K562 (cell line): ENCODE measurements around the gene MAML1. TPM values are rescaled to one million over a fixed set of nuclear protein-coding genes. Genes with fewer than 3 reads are reported as not detected.
A peak's percentile ranks its signal among the peaks of the same experiment; 100 is the strongest.

Experiments
- BDP1 ChIP-seq: IDR thresholded peaks from 3 replicates; pipeline ENCODE4 v1.6.1; 2011; ENCODE audit not compliant: insufficient read length, insufficient read depth
- CREBBP ChIP-seq: IDR thresholded peaks from one replicate; pipeline ENCODE4 v1.6.1; 2012; ENCODE audit warnings: low read depth, mild to moderate bottlenecking, control low read depth, inconsistent platforms, low read length
- CSDE1 ChIP-seq, 2 experiments: fragments of 450-650 bp; IDR thresholded peaks; 2 replicates each; pipeline ENCODE4 v1.6.1; 2016; ENCODE audit warnings: mild to moderate bottlenecking in 1 of 2
- E2F3 ChIP-seq: fragments of 250-450 bp; sonication (Bioruptor Pico); IDR thresholded peaks from 2 replicates; pipeline ENCODE4 v1.4.0; 2020; ENCODE audit warnings: mild to moderate bottlenecking
- JUND ChIP-seq, 2 experiments: IDR thresholded peaks; 2 replicates in 1 of 2; 3 replicates in 1 of 2; pipeline ENCODE4 v1.6.1; 2011; ENCODE audit warnings: borderline replicate concordance in 2 of 2, low read depth in 2 of 2, low read length in 2 of 2, improper control_type of control experiment in 1 of 2, missing biosample characterization in 1 of 2, missing genetic modification characterization in 1 of 2, missing genetic modification reagents in 1 of 2
- NFXL1 ChIP-seq: fragments of 450-650 bp; formaldehyde crosslinking; IDR thresholded peaks from 2 replicates; pipeline ENCODE4 v1.4.0; 2021; ENCODE audit warnings: mild to moderate bottlenecking
- NR4A1 ChIP-seq, 2 experiments: fragments of 250-450 bp in 1 of 2; fragments of 450-650 bp in 1 of 2; sonication (Bioruptor Pico) in 1 of 2; IDR thresholded peaks; 2 replicates each; pipeline versions ENCODE4 v1.4.0 to v1.6.1; 2016 to 2020; ENCODE audit warnings: mild to moderate bottlenecking in 2 of 2, missing compliant biosample characterization in 1 of 2, missing genetic modification characterization in 1 of 2, moderate library complexity in 1 of 2
- RBBP5 ChIP-seq: fragments of 200-600 bp; sonication (generic); IDR thresholded peaks from 2 replicates; pipeline ENCODE4 v1.6.1; 2012; ENCODE audit warnings: borderline replicate concordance, mild to moderate bottlenecking, low read length, control low read depth, inconsistent platforms; ENCODE audit not compliant: insufficient read depth, poor library complexity, severe bottlenecking
- RBM15 ChIP-seq: fragments of 200-400 bp; formaldehyde crosslinking; IDR thresholded peaks from 2 replicates; pipeline ENCODE4 v1.6.1; 2018; ENCODE audit warnings: mild to moderate bottlenecking, low read length, moderate library complexity; ENCODE audit not compliant: insufficient read depth
- RBM22 ChIP-seq: fragments of 200-400 bp; formaldehyde crosslinking; IDR thresholded peaks from 2 replicates; pipeline ENCODE4 v1.6.1; 2018; ENCODE audit warnings: low read length, low read depth; ENCODE audit not compliant: poor library complexity, severe bottlenecking
- SAFB2 ChIP-seq: fragments of 200-400 bp; formaldehyde crosslinking; IDR thresholded peaks from 2 replicates; pipeline ENCODE4 v1.6.1; 2018; ENCODE audit warnings: borderline replicate concordance, low read length, low read depth, moderate library complexity; ENCODE audit not compliant: severe bottlenecking
- SAP30 ChIP-seq: fragments of 200-600 bp; sonication (generic); IDR thresholded peaks from 2 replicates; pipeline ENCODE4 v1.6.1; 2012; ENCODE audit warnings: borderline replicate concordance, low read depth, mild to moderate bottlenecking, moderate library complexity, low read length, control low read depth, inconsistent platforms; ENCODE audit not compliant: insufficient read depth, poor library complexity, severe bottlenecking
- SIX5 ChIP-seq, 2 experiments: IDR thresholded peaks; 2 replicates each; pipeline ENCODE4 v1.6.1; 2011; ENCODE audit warnings: low read length in 2 of 2, borderline replicate concordance in 1 of 2, low read depth in 1 of 2, mild to moderate bottlenecking in 1 of 2, moderate library complexity in 1 of 2; ENCODE audit not compliant: insufficient read depth in 1 of 2
- SMARCA5 ChIP-seq: fragments of 450-650 bp; IDR thresholded peaks from 2 replicates; pipeline ENCODE4 v1.6.1; 2016
- SREBF2 ChIP-seq: sonication (generic); formaldehyde crosslinking; IDR thresholded peaks from 2 replicates; pipeline ENCODE4 v1.4.0; 2020; ENCODE audit warnings: mild to moderate bottlenecking, missing genetic modification reagents
- SRF ChIP-seq, 2 experiments: fragments of 250-450, 450-650 bp in 1 of 2; sonication (Bioruptor Pico) in 1 of 2; sonication (generic) in 1 of 2; formaldehyde crosslinking; IDR thresholded peaks; 2 replicates each; pipeline versions ENCODE4 v1.5.0 to v1.5.1; 2020 to 2022; ENCODE audit warnings: mild to moderate bottlenecking in 1 of 2, missing genetic modification reagents in 1 of 2
- U2AF1 ChIP-seq: fragments of 200-400 bp; formaldehyde crosslinking; optimal IDR thresholded peaks from 2 replicates; pipeline ENCODE3; 2017; ENCODE audit warnings: mild to moderate bottlenecking, low read depth, low read length, moderate library complexity
- ZFP1 ChIP-seq: fragments of 450-650 bp; formaldehyde crosslinking; IDR thresholded peaks from 2 replicates; pipeline ENCODE4 v1.4.0; 2020; ENCODE audit warnings: mild to moderate bottlenecking, mixed read lengths
- ZNF24 ChIP-seq: fragments of 450-650 bp; IDR thresholded peaks from 2 replicates; pipeline ENCODE4 v1.6.1; 2016
- polyA plus RNA-seq, 8 experiments: library from polyadenylated mRNA; depleted of rRNA in 4 of 8; stranded (reverse) in 5 of 8; unstranded in 3 of 8; fragments of >200 nt; fragmentation: Nextera tagmentation in 2 of 8; fragmentation: Illumina TruSeq in 1 of 8; extraction: Ambion mirVana in 2 of 8; extraction: Trizol in 1 of 8; gene quantifications; 2 replicates each; pipeline versions ENCODE4 v1.2.1 to v1.2.3, GENCODE V29; 2011 to 2014; ENCODE audit warnings: inconsistent platforms in 1 of 8, missing spikeins in 1 of 8
- total RNA-seq, 7 experiments: library from RNA; depleted of rRNA in 6 of 7; stranded (reverse); fragments of >200 nt in 6 of 7; fragmentation: Illumina TruSeq in 2 of 7; extraction: Trizol in 2 of 7; gene quantifications; 2 replicates each; pipeline versions ENCODE4 v1.2.1 to v1.2.3, GENCODE V29; 2011 to 2021; ENCODE audit warnings: low replicate concordance in 1 of 7
- TF ChIP-seq, protein P1 (sequence below), 3 experiments: fragments of 200-800 bp in 1 of 3; sonication (Bioruptor generic) in 1 of 3; sonication (generic) in 1 of 3; formaldehyde crosslinking in 1 of 3; IDR thresholded peaks; 2 replicates each; pipeline versions ENCODE4 v1.6.1 to v1.8.0; 2016 to 2022; ENCODE audit warnings: mild to moderate bottlenecking in 2 of 3, missing compliant biosample characterization in 2 of 3, missing genetic modification characterization in 2 of 3, missing genetic modification reagents in 1 of 3
- TF ChIP-seq, protein P2 (sequence below): sonication (generic); formaldehyde crosslinking; IDR thresholded peaks from 2 replicates; pipeline ENCODE4 v1.8.1; 2023; ENCODE audit warnings: mild to moderate bottlenecking, missing genetic modification reagents

Gene MAML1
- total and polyA plus RNA-seq, 9 of the 15 experiments (the other 6 are each of a cell fraction or from before 2014, with no cell fraction given): 0.32 to 18.4 (median 7.0) TPM

GRCh38 chr5:179820483-179821297 lies 88.1 kb downstream of the MAML1 start, which contains the start of gene SQSTM1 (continued):
- TF ChIP-seq RBM22: peak; percentile 66
- no peak for TF ChIP-seq SAFB2
- peak; percentile 55; the same call in 1 of the 2 replicates for TF ChIP-seq NR4A1 (CRISPR knock-in tag; IDR thresholded peaks at IDR 0.05)
- TF ChIP-seq NR4A1 (tag; IDR thresholded peaks at IDR 0.05): no peak
- TF ChIP-seq SIX5 (IDR thresholded peaks at IDR 0.05; ENCODE audit: borderline replicate concordance in 1 of 2, insufficient read depth in 1 of 2, low read depth in 1 of 2, low read length in 2 of 2): no peak
- TF ChIP-seq ZFP1 (CRISPR knock-in tag): no peak; the same call in 1 of the 2 replicates
- peak; percentile 64; the same call in 1 of the 2 replicates for TF ChIP-seq E2F3
- TF ChIP-seq CSDE1 (IDR thresholded peaks at IDR 0.05): 0 out of 4 replicates have a peak, but pooled peaks of 1 of the 2 experiments have one; percentile 38
- TF ChIP-seq SAP30: peak; percentile 49
- TF ChIP-seq SREBF2 (CRISPR knock-in tag): no peak
- TF ChIP-seq SRF (CRISPR knock-in tag; IDR thresholded peaks at IDR 0.05): peak in 1 of 2 experiments; percentile 50; a peak in 1 of 4 replicates
- 0 out of 2 replicates have a peak, but pooled peaks have one; percentile 32 for TF ChIP-seq NFXL1 (CRISPR knock-in tag)
- TF ChIP-seq CREBBP: no peak
- TF ChIP-seq, protein P1, sequence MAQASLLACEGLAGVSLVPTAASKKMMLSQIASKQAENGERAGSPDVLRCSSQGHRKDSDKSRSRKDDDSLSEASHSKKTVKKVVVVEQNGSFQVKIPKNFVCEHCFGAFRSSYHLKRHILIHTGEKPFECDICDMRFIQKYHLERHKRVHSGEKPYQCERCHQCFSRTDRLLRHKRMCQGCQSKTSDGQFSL (CRISPR knock-in tag; IDR thresholded peaks at IDR 0.05): 0 out of 2 replicates have a peak, but pooled peaks have one; percentile 2
- TF ChIP-seq, protein P1 (tag; IDR thresholded peaks at IDR 0.05): no peak
- TF ChIP-seq U2AF1: no peak
- TF ChIP-seq RBBP5: peak; percentile 33
- no peak for TF ChIP-seq JUND (IDR thresholded peaks at IDR 0.05; ENCODE audit: borderline replicate concordance, low read depth, low read length)
- no peak; the same call in 2 of the 3 replicates for TF ChIP-seq JUND (tag; IDR thresholded peaks at IDR 0.05; ENCODE audit: borderline replicate concordance, low read depth, low read length)
- TF ChIP-seq, protein P2, sequence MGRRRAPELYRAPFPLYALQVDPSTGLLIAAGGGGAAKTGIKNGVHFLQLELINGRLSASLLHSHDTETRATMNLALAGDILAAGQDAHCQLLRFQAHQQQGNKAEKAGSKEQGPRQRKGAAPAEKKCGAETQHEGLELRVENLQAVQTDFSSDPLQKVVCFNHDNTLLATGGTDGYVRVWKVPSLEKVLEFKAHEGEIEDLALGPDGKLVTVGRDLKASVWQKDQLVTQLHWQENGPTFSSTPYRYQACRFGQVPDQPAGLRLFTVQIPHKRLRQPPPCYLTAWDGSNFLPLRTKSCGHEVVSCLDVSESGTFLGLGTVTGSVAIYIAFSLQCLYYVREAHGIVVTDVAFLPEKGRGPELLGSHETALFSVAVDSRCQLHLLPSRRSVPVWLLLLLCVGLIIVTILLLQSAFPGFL (CRISPR knock-in tag): no peak
- TF ChIP-seq RBM15: 0 out of 2 replicates have a peak, but pooled peaks have one; percentile 65
- no peak for TF ChIP-seq BDP1
- no peak for TF ChIP-seq ZNF24
- TF ChIP-seq SMARCA5: no peak
